ENCODE results near the gene ROCK2.

GRCh38 chr2:11389551-11390398 lies 45.3 kb upstream of the ROCK2 start:
- TF ChIP-seq, protein P1, sequence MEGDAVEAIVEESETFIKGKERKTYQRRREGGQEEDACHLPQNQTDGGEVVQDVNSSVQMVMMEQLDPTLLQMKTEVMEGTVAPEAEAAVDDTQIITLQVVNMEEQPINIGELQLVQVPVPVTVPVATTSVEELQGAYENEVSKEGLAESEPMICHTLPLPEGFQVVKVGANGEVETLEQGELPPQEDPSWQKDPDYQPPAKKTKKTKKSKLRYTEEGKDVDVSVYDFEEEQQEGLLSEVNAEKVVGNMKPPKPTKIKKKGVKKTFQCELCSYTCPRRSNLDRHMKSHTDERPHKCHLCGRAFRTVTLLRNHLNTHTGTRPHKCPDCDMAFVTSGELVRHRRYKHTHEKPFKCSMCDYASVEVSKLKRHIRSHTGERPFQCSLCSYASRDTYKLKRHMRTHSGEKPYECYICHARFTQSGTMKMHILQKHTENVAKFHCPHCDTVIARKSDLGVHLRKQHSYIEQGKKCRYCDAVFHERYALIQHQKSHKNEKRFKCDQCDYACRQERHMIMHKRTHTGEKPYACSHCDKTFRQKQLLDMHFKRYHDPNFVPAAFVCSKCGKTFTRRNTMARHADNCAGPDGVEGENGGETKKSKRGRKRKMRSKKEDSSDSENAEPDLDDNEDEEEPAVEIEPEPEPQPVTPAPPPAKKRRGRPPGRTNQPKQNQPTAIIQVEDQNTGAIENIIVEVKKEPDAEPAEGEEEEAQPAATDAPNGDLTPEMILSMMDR (IDR thresholded peaks at IDR 0.05) = no peak
- no peak for TF ChIP-seq POLR2A (IDR thresholded peaks at IDR 0.05)
